Activated CD8-positive, alpha-beta T cell treated with anti-CD3 and anti-CD28 coated beads for 36 hours (primary cell): ENCODE measurements around the gene PBX3. TPM values are rescaled to one million over a fixed set of nuclear protein-coding genes. Genes with fewer than 3 reads are reported as not detected.

Source experiments
- ATAC-seq: fragments of 200-7000 bp; cut with Tn5 transposase; one replicate; pipeline ENCODE4 v1.10.0; 2021; ENCODE audit warnings: mild to moderate bottlenecking, moderate library complexity
- CTCF ChIA-PET: fragments of 350-600 bp; sonication (Branson Sonifier 250); formaldehyde crosslinking; loops from one replicate; lab custom pipeline; 2021; ENCODE audit warnings: antibody characterized with exemption; lab: Charles Lee
- POLR2A ChIA-PET: fragments of 350-600 bp; sonication (Branson Sonifier 250); formaldehyde crosslinking; loops from one replicate; lab custom pipeline; 2021; ENCODE audit warnings: antibody characterized with exemption; lab: Charles Lee
- DNase-seq: peaks from one replicate; pipeline ENCODE4 v3.0.0-alpha.2; 2020
- H3K27ac Mint-ChIP-seq: one replicate; pipeline ENCODE4 v1.8.0; 2021; ENCODE audit warnings: mild to moderate bottlenecking, mixed read lengths
- H3K27me3 Mint-ChIP-seq: one replicate; pipeline ENCODE4 v1.8.0; 2021; ENCODE audit warnings: mixed read lengths
- H3K36me3 Mint-ChIP-seq: one replicate; pipeline ENCODE4 v1.8.0; 2021; ENCODE audit warnings: low read depth, mixed read lengths
- H3K4me1 Mint-ChIP-seq: one replicate; pipeline ENCODE4 v1.8.0; 2021; ENCODE audit warnings: low read depth, mixed read lengths
- H3K4me3 Mint-ChIP-seq: one replicate; pipeline ENCODE4 v1.8.0; 2021; ENCODE audit warnings: mild to moderate bottlenecking, moderate library complexity, mixed read lengths
- H3K9me3 Mint-ChIP-seq: one replicate; pipeline ENCODE4 v1.8.0; 2021; ENCODE audit warnings: mixed read lengths
- intact Hi-C: fragments of 100-400 bp; cut with micrococcal nuclease; formaldehyde crosslinking; loops from one replicate; pipeline ENCODE4 v1.10.0; 2022
- total RNA-seq, 2 experiments: library from RNA; stranded (reverse); gene quantifications; one replicate each; pipeline ENCODE4 v1.2.3, GENCODE V29; 2021
- TF ChIP-seq, protein P1 (sequence below): fragments of 200-600 bp; IDR thresholded peaks from one replicate; pipeline ENCODE4 v1.8.0; 2022; ENCODE audit warnings: antibody characterized with exemption, mild to moderate bottlenecking

Gene PBX3
- total RNA-seq = 10 to 100 TPM; 11.5 to 14.1 TPM

- peak; percentile 41 for DNase-seq
- ATAC-seq = peak; percentile 18
- CTCF ChIA-PET = no interaction called here
- Mint-ChIP-seq H3K27ac (peak within 1 kb of the TSS; percentile 92), H3K4me1 (peaks cover 29% of the 10 kb centered on the region), H3K4me3 (peak within 1 kb of the TSS; percentile 87), H3K36me3 (peaks cover 11% of the 10 kb centered on the region), H3K9me3 (no peaks in the 10 kb centered on the region), H3K27me3 (peaks cover 3% of the 10 kb centered on the region)
- POLR2A ChIA-PET = no interaction called here
- intact Hi-C loops = loop anchor here (5.0 kb wide), 1 partner anchor 100 kb away; no protein-coding TSS in a partner anchor
- TF ChIP-seq, protein P1, sequence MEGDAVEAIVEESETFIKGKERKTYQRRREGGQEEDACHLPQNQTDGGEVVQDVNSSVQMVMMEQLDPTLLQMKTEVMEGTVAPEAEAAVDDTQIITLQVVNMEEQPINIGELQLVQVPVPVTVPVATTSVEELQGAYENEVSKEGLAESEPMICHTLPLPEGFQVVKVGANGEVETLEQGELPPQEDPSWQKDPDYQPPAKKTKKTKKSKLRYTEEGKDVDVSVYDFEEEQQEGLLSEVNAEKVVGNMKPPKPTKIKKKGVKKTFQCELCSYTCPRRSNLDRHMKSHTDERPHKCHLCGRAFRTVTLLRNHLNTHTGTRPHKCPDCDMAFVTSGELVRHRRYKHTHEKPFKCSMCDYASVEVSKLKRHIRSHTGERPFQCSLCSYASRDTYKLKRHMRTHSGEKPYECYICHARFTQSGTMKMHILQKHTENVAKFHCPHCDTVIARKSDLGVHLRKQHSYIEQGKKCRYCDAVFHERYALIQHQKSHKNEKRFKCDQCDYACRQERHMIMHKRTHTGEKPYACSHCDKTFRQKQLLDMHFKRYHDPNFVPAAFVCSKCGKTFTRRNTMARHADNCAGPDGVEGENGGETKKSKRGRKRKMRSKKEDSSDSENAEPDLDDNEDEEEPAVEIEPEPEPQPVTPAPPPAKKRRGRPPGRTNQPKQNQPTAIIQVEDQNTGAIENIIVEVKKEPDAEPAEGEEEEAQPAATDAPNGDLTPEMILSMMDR = no peak
Measured at GRCh38 chr9:125747053-125747764, at the start of gene PBX3. TSS of gene PBX3 (plus strand) at chr9:125747373.

GRCh38 chr9:125699870-125700269 is 47.3 kb upstream of the PBX3 start:
- H3K27me3 Mint-ChIP-seq = no peaks in the 10 kb centered on the region
- ChIA-PET POLR2A (interaction anchor here (1.3 kb wide), 1 partner anchor 65 kb away, joined by 3 read pairs; no protein-coding TSS in a partner anchor), CTCF (no interaction called here)
- peaks cover 57% of the 10 kb centered on the region for H3K4me1 Mint-ChIP-seq
- no peak for ATAC-seq
- no peak for DNase-seq
- H3K27ac Mint-ChIP-seq = no peak overlapping the region
- intact Hi-C loops = loop anchor here (2.0 kb wide), 1 partner anchor 55 kb away; no protein-coding TSS in a partner anchor
- H3K36me3 Mint-ChIP-seq = peaks cover 13% of the 10 kb centered on the region
- no peak overlapping the region for H3K4me3 Mint-ChIP-seq
- TF ChIP-seq, protein P1 = no peak
- H3K9me3 Mint-ChIP-seq = no peaks in the 10 kb centered on the region

DNA sequence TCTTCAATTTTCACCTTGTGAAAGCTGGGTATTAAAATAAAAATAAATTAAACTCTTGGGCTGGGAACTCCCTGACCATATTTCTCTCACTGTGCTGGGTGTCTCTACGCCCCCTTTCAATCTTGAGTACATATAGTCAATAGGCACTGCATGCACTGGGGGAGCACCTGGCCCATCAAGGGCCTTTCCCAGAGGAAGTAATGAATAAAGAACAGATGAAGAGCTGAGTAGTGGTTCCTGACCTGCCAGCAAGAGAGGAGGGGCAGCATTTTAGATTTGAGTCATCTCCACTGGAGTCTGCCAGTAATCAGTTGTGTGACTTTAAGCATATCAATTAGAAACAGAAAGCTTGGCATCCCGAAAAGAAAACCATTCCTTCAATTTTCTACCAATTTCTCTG is 46.4 kb upstream of the PBX3 start:
- peak; percentile 94 for ATAC-seq
- peak overlapping the region; percentile 57 for H3K27ac Mint-ChIP-seq

GRCh38 chr9:125701351-125701750 is 45.8 kb upstream of the PBX3 start:
- ATAC-seq (peak; percentile 76), DNase-seq (peak; percentile 35)
- H3K27me3 Mint-ChIP-seq = no peaks in the 10 kb centered on the region
- POLR2A ChIA-PET = interaction anchor here (0.6 to 1.2 kb wide), 2 partner anchors 44 to 69 kb away, joined by 3 read pairs; no protein-coding TSS in a partner anchor
- no peaks in the 10 kb centered on the region for H3K9me3 Mint-ChIP-seq
- peaks cover 11% of the 10 kb centered on the region for H3K36me3 Mint-ChIP-seq
- TF ChIP-seq, protein P1 = no peak
- H3K4me1 Mint-ChIP-seq = peaks cover 68% of the 10 kb centered on the region
- CTCF ChIA-PET = no interaction called here
- H3K4me3 Mint-ChIP-seq = no peak overlapping the region
- peak overlapping the region; percentile 51 for H3K27ac Mint-ChIP-seq
- intact Hi-C loops = loop anchor here (2.0 kb wide), 1 partner anchor 57 kb away; no protein-coding TSS in a partner anchor

More for the DNA sequence above, 46.4 kb upstream of the PBX3 start:
- intact Hi-C loops = loop anchor here (2.0 kb wide), 1 partner anchor 56 kb away; no protein-coding TSS in a partner anchor
- peak; percentile 79 for DNase-seq
- Mint-ChIP-seq H3K36me3 (peaks cover 13% of the 10 kb centered on the region), H3K27me3 (no peaks in the 10 kb centered on the region), H3K4me1 (peaks cover 65% of the 10 kb centered on the region), H3K4me3 (peak overlapping the region; percentile 3), H3K9me3 (no peaks in the 10 kb centered on the region)
- ChIA-PET CTCF (no interaction called here), POLR2A (interaction anchor here (0.6 to 1.2 kb wide), 2 partner anchors 44 to 68 kb away, joined by 3 read pairs; no protein-coding TSS in a partner anchor)
- TF ChIP-seq, protein P1 = no peak

DNA sequence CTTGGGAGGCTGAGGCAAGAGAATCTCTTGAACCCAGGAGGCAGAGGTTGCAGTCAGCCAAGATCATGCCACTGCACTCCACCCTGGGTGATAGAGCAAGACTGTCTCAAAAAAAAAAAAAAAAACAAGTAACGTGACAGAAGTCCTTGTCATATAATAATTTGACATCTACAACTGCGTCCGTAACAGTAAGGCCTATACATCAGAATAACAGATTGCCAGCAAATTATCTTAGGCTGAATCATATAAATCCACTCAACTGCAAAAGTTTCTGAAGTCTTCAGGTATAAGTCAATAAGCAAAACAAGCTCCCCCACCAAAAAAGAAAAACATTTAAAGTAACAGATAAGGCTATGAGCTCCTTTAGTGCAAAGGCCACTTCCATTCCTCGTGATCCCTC is 43.5 kb upstream of the PBX3 start:
- CTCF ChIA-PET = interaction anchor here (1.9 kb wide), 1 partner anchor 296 kb away, joined by 6 read pairs; no protein-coding TSS in a partner anchor
- POLR2A ChIA-PET = interaction anchor here (0.5 to 1.4 kb wide), 3 partner anchors 30 to 47 kb away, joined by 3 to 4 read pairs (median 3); no protein-coding TSS in a partner anchor
- Mint-ChIP-seq H3K27me3 (no peaks in the 10 kb centered on the region), H3K36me3 (peaks cover 7% of the 10 kb centered on the region), H3K4me1 (peaks cover 59% of the 10 kb centered on the region), H3K9me3 (no peaks in the 10 kb centered on the region), H3K4me3 (no peak overlapping the region), H3K27ac (no peak overlapping the region)
- intact Hi-C loops = no loop called here
- ATAC-seq (no peak), DNase-seq (no peak)
- TF ChIP-seq, protein P1 = no peak
